ENCODE data around the gene SORT1. TPM values are rescaled to one million over a fixed set of nuclear protein-coding genes. Genes with fewer than 3 reads are reported as not detected.

Gene SORT1
- total RNA-seq, 1 experiment from 2014 or later, result 47.9 TPM

GRCh38 chr1:109383854-109384253 is 13.9 kb downstream of the SORT1 start:
- Histone ChIP-seq H3K79me2 (ENCODE audit: insufficient read depth, low read length) (peaks cover 5% of the 10 kb centered on the region; the same call in 1 of the 2 replicates), H3K9ac (ENCODE audit: extremely low read depth, insufficient read length, low read length) (no peak overlapping the region), H3K27ac (ENCODE audit: insufficient read length, low read depth, low read length) (peak overlapping the region; percentile 82)

More at GRCh38 chr1:109383854-109384253, 13.9 kb downstream of the SORT1 start:
- no peak for DNase-seq
- Histone ChIP-seq H4K8ac (replicated peaks; ENCODE audit: insufficient read length, low read depth, low read length) (no peak overlapping the region), H3K14ac (ENCODE audit: insufficient read depth, low read length) (no peak overlapping the region), H3K56ac (ENCODE audit: insufficient read length, low read depth, low read length) (no peak overlapping the region), H3K27me3 (ENCODE audit: insufficient read depth, low read length) (no peaks in the 10 kb centered on the region), H3K23me2 (ENCODE audit: insufficient read length, low read depth, low read length, poor library complexity, severe bottlenecking) (no peaks in the 10 kb centered on the region), H2BK15ac (ENCODE audit: low read depth, low read length) (no peak overlapping the region), H3K79me1 (ENCODE audit: insufficient read depth, low read depth, low read length, poor library complexity, severe bottlenecking) (peaks cover 21% of the 10 kb centered on the region), H2BK20ac (ENCODE audit: low read depth, low read length, poor library complexity, severe bottlenecking) (no peak overlapping the region), H2BK120ac (ENCODE audit: low read depth, low read length, poor library complexity, severe bottlenecking) (no peak overlapping the region), H4K5ac (ENCODE audit: insufficient read length, low read depth, low read length) (no peak overlapping the region), H3K9me3 (ENCODE audit: control insufficient read depth, low read depth, low read length) (no peaks in the 10 kb centered on the region), H3K4ac (ENCODE audit: low read depth, low read length) (no peak overlapping the region), H4K20me1 (ENCODE audit: control insufficient read depth, insufficient read depth, insufficient read length) (no peaks in the 10 kb centered on the region), H2AK5ac (ENCODE audit: insufficient read length, low read length) (no peak overlapping the region), H2BK5ac (ENCODE audit: insufficient read length, low read length) (no peak overlapping the region), H3K4me1 (ENCODE audit: insufficient read depth, low read length) (peaks cover 4% of the 10 kb centered on the region; the same call in 1 of the 2 replicates), H3T11ph (ENCODE audit: low read length) (no peak overlapping the region), H4K91ac (ENCODE audit: insufficient read length, low read depth, low read length) (no peak overlapping the region), H3K18ac (ENCODE audit: insufficient read length, low read depth, low read length) (no peak overlapping the region), H2BK12ac (ENCODE audit: insufficient read length, low read depth, low read length) (no peak overlapping the region), H2AFZ (ENCODE audit: low read length) (no peak overlapping the region), H3K23ac (ENCODE audit: insufficient read length, low read depth, low read length) (no peak overlapping the region), H3K4me2 (ENCODE audit: insufficient read depth, insufficient read length, low read length) (no peak overlapping the region)
- Mint-ChIP-seq H3K27ac (peak overlapping the region; percentile 72 to 94 (median 93); a peak in 6 of 7 replicates), H3K4me3 (no peak overlapping the region), H3K4me1 (peaks cover 31 to 32% of the 10 kb centered on the region in 2 experiments), H3K9me3 (peaks cover 3 to 4% of the 10 kb centered on the region in 2 experiments; a peak in 2 of 5 replicates), H3K27me3 (ENCODE audit: low read depth) (no peaks in the 10 kb centered on the region), H3K36me3 (ENCODE audit: insufficient read depth in 1 of 3, low read depth in 3 of 3) (peaks cover 7 to 13% (median 9%) of the 10 kb centered on the region in 3 experiments)
- WGBS (ENCODE audit: extremely low coverage, insufficient read length, low lambda C conversion rate), result no CpG with 5 or more reads among the region's 7 CpGs
- no peak for TF ChIP-seq CTCF (conservative IDR thresholded peaks at IDR 0.05)
